Measurements from ENCODE around the gene SLC15A3. TPM values are rescaled to one million over a fixed set of nuclear protein-coding genes. Genes with fewer than 3 reads are reported as not detected.

The SLC15A3 gene
- total and polyA plus RNA-seq, 3 donors from 2014 or later, result 8.0 to 24.4 (median 9.3) TPM

DNA sequence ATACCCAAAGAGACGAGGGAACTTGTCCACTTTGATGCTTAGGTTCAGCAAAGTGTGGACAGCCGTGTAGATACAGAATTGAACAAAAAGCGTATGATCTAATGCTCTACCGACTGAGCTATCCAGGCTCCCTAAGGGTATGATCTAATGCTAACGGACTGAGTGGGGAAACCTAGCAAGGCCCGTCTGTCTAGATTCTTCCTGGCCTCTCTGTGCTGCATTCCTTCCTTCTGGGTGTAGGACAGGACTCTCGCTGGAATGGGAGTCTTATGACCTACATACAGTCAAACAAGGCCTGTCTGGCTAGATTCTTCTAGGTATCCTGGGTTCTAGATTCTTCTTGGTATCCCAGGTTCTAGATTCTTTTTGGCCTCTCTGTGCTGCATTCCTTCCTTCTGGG is 8.4 kb upstream of the SLC15A3 start:
- intact Hi-C loops (cut with DNase I; ENCODE audit: low total_unique reads), result no loop called here
- TF ChIP-seq, protein P1, sequence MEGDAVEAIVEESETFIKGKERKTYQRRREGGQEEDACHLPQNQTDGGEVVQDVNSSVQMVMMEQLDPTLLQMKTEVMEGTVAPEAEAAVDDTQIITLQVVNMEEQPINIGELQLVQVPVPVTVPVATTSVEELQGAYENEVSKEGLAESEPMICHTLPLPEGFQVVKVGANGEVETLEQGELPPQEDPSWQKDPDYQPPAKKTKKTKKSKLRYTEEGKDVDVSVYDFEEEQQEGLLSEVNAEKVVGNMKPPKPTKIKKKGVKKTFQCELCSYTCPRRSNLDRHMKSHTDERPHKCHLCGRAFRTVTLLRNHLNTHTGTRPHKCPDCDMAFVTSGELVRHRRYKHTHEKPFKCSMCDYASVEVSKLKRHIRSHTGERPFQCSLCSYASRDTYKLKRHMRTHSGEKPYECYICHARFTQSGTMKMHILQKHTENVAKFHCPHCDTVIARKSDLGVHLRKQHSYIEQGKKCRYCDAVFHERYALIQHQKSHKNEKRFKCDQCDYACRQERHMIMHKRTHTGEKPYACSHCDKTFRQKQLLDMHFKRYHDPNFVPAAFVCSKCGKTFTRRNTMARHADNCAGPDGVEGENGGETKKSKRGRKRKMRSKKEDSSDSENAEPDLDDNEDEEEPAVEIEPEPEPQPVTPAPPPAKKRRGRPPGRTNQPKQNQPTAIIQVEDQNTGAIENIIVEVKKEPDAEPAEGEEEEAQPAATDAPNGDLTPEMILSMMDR (IDR thresholded peaks at IDR 0.05), result no peak
- TF ChIP-seq POLR2A (IDR thresholded peaks at IDR 0.05), result no peak
- Histone ChIP-seq H3K27me3 (no peaks in the 10 kb centered on the region), H3K36me3 (ENCODE audit: low read depth, missing control alignments) (no peaks in the 10 kb centered on the region), H3K9me3 (no peaks in the 10 kb centered on the region), H3K4me3 (no peak overlapping the region), H3K4me1 (no peaks in the 10 kb centered on the region), H3K27ac (no peak overlapping the region)
- 92 to 94% methylated on average over 7 of the region's 7 CpGs for WGBS, 2 donors
- no peak for DNase-seq

DNA sequence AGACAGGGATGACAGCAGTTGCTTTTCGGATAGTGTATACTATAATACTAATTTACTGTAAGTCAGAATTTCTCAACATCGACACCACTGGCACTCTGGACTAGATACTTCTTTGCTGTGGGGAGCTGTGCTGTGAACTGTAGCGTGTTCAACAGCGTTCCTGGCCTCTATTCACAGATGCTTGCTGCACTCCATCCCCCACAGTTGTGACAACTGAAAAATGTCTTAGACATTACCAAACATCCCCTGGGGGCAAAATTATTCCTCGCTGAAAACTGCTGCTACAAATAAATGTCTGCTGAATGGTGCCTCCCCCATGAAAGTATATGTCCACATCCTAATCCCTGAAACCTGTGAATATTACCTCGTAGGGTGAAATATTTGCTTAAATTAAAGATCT is 7.5 kb upstream of the SLC15A3 start:
- TF ChIP-seq, protein P1 (IDR thresholded peaks at IDR 0.05), result no peak
- Histone ChIP-seq H3K4me1 (no peaks in the 10 kb centered on the region), H3K4me3 (no peak overlapping the region), H3K27ac (no peak overlapping the region), H3K9me3 (no peaks in the 10 kb centered on the region), H3K36me3 (ENCODE audit: low read depth, missing control alignments) (no peaks in the 10 kb centered on the region), H3K27me3 (no peaks in the 10 kb centered on the region)
- WGBS, 2 donors, result 85 to 89% methylated on average over 6 of the region's 6 CpGs
- intact Hi-C loops (cut with DNase I; ENCODE audit: low total_unique reads), result no loop called here
- DNase-seq, result no peak

DNA sequence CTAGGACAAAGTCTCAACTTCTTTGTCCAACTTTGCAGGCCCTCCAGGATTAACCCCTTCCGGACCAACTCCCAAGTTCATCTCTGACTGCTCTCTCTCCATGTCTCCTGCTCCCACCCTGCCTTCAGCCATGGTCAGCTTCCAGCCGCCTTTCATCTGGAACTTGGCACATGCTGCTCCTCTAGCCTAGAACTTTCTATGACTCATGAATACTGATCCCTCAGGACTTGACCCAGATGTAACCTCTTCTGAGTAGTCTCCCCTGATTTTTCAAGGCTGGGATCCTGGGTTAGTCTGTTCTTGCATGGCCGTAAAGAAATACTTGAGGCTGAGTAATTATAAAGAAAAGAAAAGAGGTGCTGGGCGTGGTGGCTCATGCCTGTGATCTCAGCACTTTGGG is 5.2 kb upstream of the SLC15A3 start:
- Histone ChIP-seq H3K4me1 (no peaks in the 10 kb centered on the region), H3K9me3 (no peaks in the 10 kb centered on the region), H3K4me3 (no peak overlapping the region), H3K27me3 (no peaks in the 10 kb centered on the region), H3K36me3 (ENCODE audit: low read depth, missing control alignments) (no peaks in the 10 kb centered on the region), H3K27ac (no peak overlapping the region)
- intact Hi-C loops (cut with DNase I; ENCODE audit: low total_unique reads), result no loop called here
- TF ChIP-seq, protein P1 (IDR thresholded peaks at IDR 0.05), result no peak
- TF ChIP-seq POLR2A (IDR thresholded peaks at IDR 0.05), result no peak
- no peak for DNase-seq
- 81 to 86% methylated on average over 4 of the region's 4 CpGs for WGBS, 2 donors

DNA sequence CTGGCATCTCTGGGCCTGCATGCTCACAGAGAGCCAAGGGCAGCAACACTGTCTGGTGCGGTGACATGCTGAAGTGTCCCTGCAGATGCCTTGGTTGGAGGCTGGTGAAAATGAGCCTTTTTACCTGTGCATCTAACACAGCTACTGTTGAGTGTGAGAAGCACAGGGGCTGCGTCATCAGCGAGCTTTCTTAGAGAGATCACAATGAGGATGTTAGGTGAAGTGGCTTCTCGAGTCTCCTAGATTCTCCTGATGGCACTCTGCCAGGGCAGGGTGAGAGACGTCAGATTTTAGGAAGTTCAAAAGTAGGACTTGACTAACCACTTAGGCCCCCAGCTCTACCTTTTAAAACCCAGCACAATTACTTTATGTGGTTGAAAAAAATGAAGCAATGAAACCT is 3.6 kb upstream of the SLC15A3 start:
- no peaks in the 10 kb centered on the region for H3K9me3 ChIP-seq
- H3K4me1 ChIP-seq, result peaks cover 7% of the 10 kb centered on the region
- intact Hi-C loops (cut with DNase I; ENCODE audit: low total_unique reads), result no loop called here
- no peak overlapping the region for H3K4me3 ChIP-seq
- no peaks in the 10 kb centered on the region for H3K36me3 ChIP-seq (ENCODE audit: low read depth, missing control alignments)
- 69 to 70% methylated on average over 5 of the region's 5 CpGs for WGBS, 2 donors
- TF ChIP-seq POLR2A (IDR thresholded peaks at IDR 0.05), result no peak
- TF ChIP-seq, protein P1 (IDR thresholded peaks at IDR 0.05), result no peak
- H3K27ac ChIP-seq, result no peak overlapping the region
- DNase-seq, result no peak
- no peaks in the 10 kb centered on the region for H3K27me3 ChIP-seq

DNA sequence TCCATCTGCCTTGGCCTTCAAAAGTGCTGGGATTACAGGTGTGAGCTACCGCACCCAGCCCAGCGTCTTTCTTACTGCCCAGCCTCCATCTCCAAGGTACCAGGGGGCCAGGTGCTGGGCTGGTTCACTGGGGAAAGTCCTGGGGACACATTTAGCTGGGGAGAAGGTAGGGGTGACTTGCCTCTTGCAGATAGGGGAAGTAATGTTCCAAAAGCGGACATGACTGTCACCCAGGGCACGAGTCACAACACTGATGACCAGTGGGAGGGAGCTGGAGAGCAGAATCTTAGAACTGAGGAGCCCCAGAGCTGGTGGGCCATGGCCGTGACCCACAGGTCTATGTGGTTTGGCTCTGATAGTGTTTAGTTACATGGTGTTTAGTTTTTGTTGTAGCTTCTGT is 2.4 kb upstream of the SLC15A3 start:
- H3K4me1 ChIP-seq, result peaks cover 7% of the 10 kb centered on the region
- 71 to 81% methylated on average over 5 of the region's 5 CpGs for WGBS, 2 donors
- H3K36me3 ChIP-seq (ENCODE audit: low read depth, missing control alignments), result no peaks in the 10 kb centered on the region
- H3K9me3 ChIP-seq, result no peaks in the 10 kb centered on the region
- H3K27me3 ChIP-seq, result no peaks in the 10 kb centered on the region
- no peak overlapping the region for H3K4me3 ChIP-seq
- H3K27ac ChIP-seq, result no peak overlapping the region
- no peak for TF ChIP-seq POLR2A (IDR thresholded peaks at IDR 0.05)
- TF ChIP-seq, protein P1 (IDR thresholded peaks at IDR 0.05), result no peak
- intact Hi-C loops (cut with DNase I; ENCODE audit: low total_unique reads), result no loop called here
- no peak for DNase-seq
